ENCODE data around the gene ANKMY1.
"Not testable (repeated sequence)": the region's sequence is repeated elsewhere in the genome, so short reads cannot be mapped to it uniquely, and the experiment has no call there.

GRCh38 chr2:240494942-240495341 is 62.8 kb downstream of the ANKMY1 start:
- TF ChIP-seq, protein P1, sequence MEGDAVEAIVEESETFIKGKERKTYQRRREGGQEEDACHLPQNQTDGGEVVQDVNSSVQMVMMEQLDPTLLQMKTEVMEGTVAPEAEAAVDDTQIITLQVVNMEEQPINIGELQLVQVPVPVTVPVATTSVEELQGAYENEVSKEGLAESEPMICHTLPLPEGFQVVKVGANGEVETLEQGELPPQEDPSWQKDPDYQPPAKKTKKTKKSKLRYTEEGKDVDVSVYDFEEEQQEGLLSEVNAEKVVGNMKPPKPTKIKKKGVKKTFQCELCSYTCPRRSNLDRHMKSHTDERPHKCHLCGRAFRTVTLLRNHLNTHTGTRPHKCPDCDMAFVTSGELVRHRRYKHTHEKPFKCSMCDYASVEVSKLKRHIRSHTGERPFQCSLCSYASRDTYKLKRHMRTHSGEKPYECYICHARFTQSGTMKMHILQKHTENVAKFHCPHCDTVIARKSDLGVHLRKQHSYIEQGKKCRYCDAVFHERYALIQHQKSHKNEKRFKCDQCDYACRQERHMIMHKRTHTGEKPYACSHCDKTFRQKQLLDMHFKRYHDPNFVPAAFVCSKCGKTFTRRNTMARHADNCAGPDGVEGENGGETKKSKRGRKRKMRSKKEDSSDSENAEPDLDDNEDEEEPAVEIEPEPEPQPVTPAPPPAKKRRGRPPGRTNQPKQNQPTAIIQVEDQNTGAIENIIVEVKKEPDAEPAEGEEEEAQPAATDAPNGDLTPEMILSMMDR (IDR thresholded peaks at IDR 0.05): 0 out of 3 replicates have a peak, but pooled peaks have one; percentile 14
- not testable (repeated sequence) for TF ChIP-seq PHF8 (IDR thresholded peaks at IDR 0.05; ENCODE audit: borderline replicate concordance, low read depth); POLR2A (IDR thresholded peaks at IDR 0.05; ENCODE audit: low read length); KDM5A (IDR thresholded peaks at IDR 0.05)
- TF ChIP-seq, protein P2, sequence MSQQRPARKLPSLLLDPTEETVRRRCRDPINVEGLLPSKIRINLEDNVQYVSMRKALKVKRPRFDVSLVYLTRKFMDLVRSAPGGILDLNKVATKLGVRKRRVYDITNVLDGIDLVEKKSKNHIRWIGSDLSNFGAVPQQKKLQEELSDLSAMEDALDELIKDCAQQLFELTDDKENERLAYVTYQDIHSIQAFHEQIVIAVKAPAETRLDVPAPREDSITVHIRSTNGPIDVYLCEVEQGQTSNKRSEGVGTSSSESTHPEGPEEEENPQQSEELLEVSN (IDR thresholded peaks at IDR 0.05; ENCODE audit: borderline replicate concordance, low read depth): not testable (repeated sequence)
